COLO829 (cell line): Measurements from ENCODE around the gene DR1.
"Not testable (repeated sequence)": the region's sequence is repeated elsewhere in the genome, so short reads cannot be mapped to it uniquely, and the experiment has no call there.

ENCODE experiments used
- DNase-seq: peaks from one replicate; pipeline ENCODE4 v3.0.0; 2012; ENCODE audit warnings: low spot score

Gene DR1

DNA sequence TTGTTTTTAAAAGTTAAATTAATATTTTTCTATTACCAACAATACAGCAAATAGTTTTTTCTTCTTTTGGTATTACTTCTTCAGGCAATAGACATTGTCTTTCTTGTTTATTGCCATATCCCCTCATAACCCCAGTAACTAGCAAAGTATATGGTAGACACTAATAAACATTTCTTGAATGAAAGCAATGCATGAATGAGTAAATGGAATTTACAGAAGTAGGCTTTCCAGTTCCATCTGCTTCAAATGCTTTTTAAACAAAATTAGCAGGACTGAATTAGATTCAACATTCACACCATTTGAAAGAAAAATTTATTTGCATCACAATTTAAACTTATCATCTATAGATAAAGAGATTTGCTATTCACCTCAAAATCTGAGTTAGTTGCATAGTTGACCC is 5.6 kb upstream of the DR1 start:
- no peak for DNase-seq

DNA sequence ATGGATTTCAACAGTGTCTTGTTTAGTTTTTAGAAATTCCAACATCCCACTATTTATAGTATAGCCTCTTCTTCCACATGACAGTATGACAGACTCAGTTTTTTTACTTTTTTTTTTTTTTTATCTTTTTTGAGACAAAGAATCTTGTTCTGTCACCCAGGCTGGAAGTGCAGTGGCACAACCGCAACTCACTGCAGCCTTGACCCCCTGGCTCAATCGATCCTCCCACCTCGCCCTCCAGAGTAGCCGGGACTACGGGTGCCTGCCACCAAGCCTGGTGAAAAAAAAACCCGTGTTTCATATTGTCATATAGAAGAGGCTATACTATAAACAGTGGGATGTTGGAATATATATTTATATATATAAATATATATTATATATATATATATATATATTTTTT is 1.2 kb upstream of the DR1 start:
- no peak for DNase-seq

DNA sequence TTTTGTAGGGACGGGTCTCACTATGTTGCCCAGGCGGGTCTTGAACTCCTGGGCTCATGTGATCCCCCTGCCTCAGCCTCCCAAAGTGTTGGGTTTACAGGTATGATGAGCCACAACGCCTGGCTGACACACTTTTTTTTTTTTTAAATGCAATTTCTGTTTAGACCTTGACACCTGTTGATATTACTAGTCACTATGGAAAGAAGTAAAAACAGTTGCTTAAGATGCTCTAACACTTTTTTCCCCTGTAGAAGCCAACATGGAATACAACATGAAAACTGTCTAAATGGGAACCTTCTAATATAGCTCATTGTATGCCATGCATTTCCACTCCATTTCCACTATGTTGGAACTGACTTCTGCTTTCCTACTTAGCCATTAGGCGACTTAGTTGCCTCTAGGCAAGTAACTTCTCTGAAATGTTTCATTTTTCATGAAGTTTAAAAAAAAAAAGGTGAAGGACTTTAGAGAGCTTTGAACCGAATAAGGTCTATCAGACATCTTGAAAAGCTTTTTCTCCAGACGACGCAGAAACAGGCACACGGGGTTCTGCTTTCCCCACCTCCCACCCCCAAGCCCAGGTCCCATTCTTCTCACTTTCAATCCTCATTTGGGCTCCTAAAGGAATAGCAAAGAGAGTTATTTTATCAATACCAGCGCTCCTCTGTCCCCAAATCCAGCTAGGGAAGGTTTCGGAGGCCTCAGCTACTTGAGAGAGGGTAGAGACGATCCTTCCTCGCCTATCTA is 648 bp upstream of the DR1 start:
- DNase-seq, result peak; percentile 12

DNA sequence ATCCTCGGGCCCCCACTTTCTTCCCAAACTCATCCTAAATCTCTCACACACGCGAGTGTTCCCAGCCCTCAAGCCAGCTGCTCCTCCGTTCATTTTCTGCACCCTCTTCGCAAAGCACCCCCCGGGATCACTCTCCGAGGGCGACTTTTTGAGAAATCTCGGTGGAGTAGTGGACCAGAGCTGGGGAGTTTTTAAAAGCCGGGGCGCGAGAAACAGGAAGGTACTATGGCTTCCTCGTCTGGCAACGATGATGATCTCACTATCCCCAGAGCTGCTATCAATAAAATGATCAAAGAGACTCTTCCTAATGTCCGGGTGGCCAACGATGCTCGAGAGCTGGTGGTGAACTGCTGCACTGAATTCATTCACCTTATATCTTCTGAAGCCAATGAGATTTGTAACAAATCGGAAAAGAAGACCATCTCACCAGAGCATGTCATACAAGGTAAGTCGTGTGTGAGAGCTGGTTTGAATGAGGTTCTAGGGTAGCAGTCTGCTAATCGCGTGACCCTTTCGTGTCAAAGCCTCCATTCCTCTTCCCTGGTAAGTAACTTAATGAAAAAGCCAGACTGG is 800 bp downstream of the DR1 start:
- peak; percentile 6 for DNase-seq

DNA sequence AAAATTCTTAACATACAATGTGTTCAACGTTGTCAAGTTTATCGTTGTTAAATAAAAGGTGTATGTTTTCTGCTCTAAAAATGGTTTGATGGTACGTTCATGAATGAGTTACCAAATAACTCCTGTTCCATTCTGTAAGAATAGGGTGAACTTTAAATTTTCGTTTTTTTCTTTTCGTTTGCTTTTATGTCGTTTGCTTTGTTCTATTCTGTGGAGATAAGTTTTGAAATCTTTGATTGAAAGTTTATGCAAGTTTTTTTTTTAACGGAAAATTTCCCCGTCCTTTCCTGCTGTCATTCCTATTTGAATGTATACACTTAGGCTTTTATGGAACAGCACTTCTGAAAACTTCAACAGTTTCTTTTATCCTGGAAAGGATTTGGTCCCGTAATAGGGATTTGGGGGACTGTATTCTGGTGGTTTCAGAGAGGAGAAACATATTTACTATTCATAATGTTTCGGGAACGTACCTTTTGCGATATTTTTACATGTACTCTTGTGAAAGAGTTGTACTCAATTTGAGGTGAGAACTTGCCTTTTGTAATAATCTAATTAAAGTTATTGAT is 1.7 kb downstream of the DR1 start:
- no peak for DNase-seq

DNA sequence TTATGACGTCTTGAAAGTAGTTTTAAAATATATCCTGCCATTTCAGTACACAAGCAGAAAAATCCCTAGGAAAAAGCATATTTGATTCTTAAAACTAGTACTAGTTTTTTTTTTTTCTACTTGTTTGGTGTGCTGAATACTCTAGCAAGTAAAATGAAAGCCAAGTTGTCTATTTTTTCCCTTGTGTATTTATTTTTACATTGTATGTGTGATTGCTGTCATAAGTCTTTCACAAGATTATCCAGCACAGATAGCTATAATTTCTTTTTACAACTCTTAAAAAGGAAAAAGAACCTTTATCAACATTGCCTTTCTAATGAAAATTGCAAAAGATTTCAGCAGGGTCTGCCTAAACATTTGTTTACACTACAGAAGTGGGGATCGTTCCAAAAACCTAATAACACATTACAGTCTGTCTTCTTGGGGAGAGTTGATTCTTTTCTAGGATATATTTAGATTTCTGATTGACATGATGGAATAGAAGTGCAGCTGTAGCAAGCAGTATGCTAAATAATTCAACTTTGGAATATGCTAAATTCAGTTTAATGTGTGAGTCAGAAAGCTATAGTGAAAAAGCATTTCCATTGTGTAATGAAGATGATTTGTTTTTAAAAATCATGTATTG is 2.5 kb downstream of the DR1 start:
- DNase-seq, result no peak

DNA sequence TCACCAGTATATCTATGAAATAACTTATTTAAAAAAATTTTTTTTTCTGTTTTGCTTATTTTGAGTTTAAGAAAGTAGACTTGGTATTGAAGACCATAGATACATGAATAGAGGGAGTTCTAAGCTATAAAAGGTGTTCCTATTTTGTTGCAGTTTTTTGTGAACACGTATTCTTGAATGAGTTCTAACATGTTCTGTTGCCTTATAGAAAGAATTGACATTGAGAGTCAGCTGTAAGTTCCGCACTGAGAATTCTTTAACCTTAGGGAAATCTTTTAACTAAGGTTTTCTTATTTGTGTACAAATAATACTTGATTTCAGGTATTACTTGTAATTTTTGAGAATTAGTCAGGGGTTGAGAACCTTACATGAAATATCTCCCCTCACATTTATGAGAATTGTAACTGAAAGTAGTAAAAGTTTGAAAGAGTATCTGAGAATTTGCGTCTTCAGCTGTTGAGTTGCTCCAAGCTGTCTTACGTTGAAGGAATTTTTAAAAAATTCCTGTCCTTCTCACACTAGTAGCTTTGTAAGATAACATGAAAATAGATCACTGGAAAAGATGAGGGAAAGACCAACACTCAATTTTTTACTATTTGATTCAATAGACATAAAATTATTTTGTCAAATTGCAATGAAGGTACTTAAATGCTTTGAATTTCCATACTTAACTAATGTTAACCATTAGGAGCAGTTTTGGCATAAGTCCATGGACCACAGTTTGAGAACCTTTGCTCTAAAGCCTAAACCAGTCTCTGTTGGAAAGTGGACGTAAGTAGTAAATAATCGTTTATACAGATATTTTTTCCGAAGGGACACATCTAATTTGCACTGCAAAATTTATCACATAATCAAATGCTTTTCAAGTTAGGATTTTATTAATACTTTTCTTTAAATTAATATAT is 3.8 kb downstream of the DR1 start:
- DNase-seq, result no peak

DNA sequence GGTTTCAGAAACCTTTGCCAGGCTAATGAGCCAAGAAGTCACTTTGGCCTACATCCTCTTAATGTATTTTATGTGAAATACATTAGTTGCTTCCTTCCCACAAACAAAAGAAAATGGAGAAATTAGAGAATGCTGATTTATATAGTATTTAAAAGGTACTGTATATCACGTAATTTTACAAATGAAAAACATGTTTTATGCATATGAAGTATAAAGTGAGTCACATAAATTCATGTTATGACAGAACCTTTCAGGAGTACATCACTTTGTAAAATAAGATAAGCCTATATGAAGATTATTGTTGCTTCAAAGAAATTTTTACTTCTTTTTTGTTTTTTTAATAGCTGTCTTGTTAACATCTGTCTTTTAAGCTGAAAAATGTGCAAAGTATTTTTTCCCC is 4.6 kb downstream of the DR1 start:
- no peak for DNase-seq

DNA sequence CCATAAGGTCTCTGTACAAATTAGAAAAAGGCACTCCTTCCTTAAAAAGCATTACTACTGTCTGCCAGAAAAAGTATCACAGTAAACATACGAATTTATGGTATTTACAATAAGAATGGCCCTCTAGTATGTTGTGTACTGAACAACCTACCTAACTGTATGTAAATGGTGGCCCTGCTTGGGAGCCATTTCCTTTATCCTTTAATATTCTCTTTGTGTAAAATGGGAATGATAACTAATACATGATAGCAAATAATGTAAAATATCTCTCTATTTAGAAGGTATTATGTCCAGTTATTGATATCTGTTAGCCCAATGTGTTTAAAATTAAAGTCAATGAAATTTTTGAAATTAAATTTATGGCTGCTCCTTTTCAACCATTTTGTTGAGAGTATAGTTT is 5.2 kb downstream of the DR1 start:
- DNase-seq, result no peak

DNA sequence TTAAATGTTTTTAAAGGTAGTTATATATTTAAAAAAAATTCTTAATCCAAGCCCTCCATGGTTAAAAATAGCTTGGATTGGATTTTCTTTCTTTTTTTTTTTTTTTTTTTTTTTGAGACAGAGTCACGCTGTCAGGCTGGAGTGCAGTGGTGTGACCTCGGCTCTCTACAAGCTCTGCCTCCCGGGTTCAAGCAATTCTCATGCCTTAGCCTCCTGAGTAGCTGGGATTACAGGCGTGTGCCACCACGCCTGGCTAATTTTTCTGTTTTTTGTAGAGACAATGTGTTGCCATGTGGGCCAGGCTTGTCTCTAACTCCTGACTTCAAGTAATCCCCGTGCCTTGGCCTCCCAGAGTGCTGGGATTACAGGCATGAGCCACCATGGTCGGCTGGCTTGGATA is 5.6 kb downstream of the DR1 start:
- not testable (repeated sequence) for DNase-seq

DNA sequence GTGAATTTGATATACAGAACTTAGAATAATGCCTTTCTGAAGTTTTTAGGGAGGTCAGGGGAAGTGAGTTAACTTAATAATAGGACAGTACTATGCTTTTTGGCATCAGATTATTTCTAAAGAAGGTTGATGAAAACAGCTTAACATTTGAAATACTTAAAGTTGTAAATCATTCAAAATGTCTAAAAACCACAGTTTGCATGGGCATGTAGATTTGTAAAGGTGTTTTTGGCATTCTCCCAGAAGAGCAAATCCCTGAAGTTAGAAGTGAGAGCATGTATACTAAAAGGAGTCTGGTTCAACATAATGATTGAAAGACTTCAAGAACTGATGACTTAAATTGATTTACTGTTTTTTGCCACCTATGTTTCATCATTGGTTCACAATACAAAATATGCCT is 6.7 kb downstream of the DR1 start:
- DNase-seq, result no peak

DNA sequence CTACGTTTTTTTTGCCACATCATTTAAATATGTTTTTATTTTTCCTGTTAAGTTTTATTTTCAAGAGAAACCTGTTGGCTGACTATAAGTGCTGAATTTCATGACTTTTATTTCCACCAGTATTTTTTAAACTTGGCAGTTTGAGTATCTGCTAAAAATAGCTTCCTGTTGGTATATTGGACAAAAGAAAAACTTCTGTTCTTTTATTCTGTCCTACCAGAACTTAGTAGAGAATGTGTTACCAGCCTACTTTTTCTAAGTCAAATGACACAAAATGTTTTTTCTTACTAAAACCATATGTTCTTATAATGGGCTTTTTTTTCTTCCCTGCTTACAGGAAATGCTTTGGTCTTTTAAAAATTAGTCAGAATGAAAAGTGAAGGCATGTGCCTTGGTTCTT is 7.6 kb downstream of the DR1 start:
- DNase-seq, result no peak

DNA sequence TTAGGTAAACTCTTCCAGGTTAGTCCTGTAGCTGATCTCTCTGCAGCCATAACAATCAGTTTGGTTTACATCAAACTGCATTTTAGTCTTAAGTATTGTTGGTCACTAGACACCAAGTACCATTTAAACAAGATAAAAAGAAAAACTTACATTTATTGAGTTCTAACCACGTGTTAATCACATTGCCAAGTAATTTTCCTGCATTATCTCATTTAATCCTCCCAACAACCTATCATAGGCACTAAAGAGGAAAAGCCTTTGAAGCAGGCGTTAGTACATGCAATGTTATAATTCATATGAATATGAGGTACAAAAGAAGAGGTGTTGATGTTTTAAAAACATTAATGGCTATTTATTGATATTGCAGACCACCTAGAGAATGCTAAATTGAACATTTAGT is 9.0 kb downstream of the DR1 start:
- no peak for DNase-seq

DNA sequence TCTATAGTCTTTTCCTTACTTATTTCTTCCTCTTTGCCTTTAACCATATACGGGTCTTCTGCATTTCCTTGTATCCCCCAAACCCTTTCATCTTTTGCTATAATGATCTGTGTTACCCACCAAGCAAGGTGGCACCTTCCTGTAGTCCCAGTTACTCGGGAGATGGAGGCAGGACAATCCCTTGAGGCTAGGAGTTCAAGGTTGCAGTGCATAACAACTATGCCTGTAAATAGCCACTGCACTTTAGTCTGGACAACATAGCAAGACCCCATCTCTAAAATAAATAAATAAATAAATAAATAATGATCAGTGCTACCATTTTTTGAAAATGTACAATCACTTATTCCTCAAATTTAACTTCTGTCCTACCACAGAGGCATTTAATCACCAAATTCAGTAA is 11.5 kb downstream of the DR1 start:
- DNase-seq, result no peak

DNA sequence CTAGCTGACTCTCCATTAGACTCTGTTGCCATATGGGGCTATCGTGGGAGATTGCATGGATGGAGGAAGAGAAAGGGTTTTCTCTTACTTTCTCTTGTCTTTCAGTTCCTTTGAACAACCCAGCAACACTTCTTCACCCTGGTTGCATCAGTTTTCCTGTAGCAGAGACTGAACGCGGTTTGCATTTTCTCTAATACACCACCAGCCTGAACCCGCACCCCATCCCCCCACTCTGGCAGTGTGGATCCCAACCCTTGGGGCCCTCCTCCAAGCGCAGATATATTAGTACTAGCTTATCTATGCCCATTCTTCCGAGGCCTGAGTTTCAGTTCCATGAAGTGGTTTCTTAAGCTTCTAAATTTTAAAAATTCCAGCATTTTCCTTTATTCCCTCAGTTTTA is 12.6 kb downstream of the DR1 start:
- DNase-seq, result no peak

DNA sequence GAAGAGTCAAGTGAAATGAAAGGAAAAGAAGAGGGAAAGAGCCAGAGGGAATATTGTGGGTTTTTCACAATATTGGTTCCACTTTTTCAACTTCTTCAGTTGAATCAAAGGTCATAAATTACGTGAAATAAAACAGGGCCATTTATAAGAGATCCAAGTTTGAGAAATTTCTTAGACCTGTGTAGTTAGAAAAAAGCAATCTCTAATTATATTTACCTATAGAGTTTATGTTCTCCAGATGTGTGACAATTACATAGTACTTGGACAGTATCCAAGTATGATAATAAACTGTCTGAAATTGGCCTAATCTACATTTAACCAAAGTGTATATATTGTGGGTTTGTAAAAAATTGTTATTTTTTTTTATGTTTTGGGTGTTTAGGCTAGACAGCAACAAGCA is 14.4 kb downstream of the DR1 start:
- DNase-seq, result no peak

DNA sequence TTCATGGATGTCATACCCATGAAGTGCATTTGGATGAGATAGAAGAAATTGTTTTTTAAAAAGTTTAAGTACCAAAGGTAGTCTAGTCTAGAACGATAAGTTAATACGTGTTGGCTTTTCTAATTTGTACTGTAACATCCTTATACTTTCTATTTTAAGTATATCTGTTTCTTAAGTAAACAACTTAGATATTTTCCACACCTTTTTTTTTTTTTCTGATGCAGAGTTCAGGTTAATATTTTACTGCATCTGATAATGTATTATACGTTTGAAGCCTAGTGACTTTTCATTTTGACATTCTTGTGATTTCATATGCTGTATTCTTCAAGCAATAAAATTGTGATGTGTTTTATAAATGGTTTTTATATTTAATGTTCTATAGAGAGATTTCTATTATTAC is 16.5 kb downstream of the DR1 start:
- DNase-seq, result no peak

DNA sequence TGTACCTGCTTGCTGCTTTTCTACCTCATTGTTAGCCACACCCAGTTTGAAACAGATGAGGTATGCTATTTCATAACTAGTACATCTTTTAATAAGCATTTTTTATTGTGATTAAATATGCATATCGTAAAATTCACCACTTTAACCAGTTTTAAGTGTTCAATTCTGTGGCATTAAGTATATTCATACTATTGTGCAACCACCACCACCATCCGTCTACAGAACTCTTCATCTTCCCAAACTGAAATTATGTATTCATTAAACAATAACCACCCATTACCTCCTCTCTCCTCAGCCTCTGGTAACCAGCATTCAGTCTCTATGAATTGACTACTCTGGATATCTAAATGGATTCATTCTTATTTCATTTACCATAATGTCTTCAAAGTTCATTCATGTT is 20.1 kb downstream of the DR1 start:
- DNase-seq, result no peak

DNA sequence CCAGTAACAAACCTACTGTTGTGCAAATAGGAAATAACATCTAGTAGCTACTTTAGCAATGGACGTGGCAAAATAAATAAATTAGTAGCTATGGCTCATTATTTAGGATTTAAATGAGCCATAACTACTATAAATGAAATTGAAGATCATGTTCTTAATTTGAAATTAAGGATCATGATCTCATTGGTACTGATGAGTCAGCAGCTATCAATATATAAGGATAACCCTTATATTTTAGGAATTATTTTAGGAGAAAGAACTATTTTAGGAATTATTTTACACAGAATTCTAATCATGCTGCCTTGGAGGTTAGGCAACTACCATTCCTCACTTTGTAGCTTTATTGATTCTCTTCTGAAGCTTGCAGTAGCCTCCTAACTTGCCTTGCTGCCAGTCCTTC is 24.0 kb downstream of the DR1 start:
- no peak for DNase-seq

DNA sequence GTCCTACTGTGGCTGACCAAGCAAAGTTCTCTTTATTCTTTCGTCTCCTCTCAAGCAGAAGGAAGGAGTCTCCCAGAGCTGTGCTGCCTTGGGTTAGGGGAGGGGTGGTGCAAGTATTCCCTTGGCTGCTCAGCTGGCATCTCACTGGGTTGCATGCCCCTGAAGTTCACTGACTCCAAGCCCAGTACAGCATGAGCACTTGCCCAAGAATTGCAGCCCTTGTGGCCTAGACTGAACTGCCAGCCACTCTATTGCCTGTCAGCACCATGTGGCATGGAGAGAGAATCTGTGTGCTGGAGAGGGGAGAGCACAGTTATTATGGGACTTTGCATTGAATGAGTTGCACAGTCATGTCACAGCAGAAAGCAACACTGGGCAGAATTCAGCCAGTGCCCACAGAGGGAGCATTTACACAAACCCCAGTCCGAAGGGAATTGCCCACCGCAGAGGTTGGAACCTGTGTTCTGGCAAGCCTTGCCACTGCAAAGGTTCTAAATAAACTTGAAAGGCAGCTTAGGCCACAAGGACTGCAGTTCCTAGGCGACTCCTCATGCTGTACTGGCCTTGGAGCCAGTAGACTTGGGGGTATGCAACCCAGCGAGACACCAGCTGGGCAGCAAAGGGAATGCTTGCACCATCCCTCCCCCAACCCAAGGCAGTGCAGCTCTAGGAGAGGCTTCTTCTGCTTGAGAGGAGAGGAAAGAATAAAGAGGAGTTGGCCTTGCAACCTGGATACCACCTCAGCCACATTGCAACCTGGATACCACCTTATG is 28.8 kb downstream of the DR1 start:
- DNase-seq, result no peak

DNA sequence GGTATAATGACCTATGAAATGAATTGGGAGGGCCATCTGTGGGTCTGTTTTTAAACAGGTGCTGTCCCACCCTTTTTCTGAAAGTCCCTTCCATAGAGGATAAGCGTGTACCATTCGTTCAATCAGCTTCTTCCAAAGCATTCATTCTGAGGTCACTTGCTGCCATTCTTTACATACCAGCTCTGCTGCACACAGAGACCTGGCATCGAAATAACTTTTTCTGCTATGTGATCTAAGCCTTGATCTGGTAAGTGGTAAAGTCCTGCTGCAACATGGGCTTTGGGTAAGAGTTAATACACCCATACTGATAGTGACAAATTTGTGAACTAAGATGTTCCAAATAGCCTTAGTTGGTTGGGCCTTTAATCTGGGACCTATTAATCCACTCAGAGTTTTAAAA is 38.9 kb downstream of the DR1 start:
- DNase-seq, result no peak

DNA sequence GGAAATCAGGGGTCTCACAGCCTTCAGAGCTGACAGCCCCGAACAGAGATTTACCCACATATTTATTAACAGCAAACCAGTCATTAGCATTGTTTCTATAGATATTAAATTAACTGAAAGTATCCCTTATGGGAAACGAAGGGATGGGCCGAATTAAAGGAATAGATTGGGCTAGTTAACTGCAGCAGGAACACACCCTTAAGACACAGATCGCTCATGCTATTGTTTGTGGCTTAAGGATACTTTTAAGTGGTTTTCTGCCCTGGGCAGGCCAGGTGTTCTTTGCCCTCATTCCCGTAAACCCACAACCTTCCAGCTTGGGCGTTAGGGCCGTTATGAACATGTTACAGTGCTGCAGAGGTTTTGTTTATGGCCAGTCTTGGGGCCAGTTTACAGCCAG is 40.6 kb downstream of the DR1 start:
- not testable (repeated sequence) for DNase-seq
